Spleen (tissue), 11 donors: ENCODE data around the gene CYRIA. TPM values are rescaled to one million over a fixed set of nuclear protein-coding genes. Genes with fewer than 3 reads are reported as not detected.
A peak's percentile ranks its signal among the peaks of the same experiment; 100 is the strongest.

Source experiments
- DNase-seq: peaks from one replicate; pipeline ENCODE4 v3.0.0-alpha.2; 2020
- H3K27ac ChIP-seq, 8 donors: fragments of 200-600 bp; sonication (generic) in 7 of 8; 1 replicate in 4 of 8; 2 replicates in 4 of 8; pipeline versions ENCODE4 v1.5.0 to v1.8.0; 2016 to 2021; ENCODE audit warnings: inconsistent platforms in 4 of 8, mild to moderate bottlenecking in 4 of 8, moderate library complexity in 1 of 8
- H3K27me3 ChIP-seq, 7 donors: fragments of 200-600 bp; sonication (generic) in 6 of 7; replicated peaks in 1 of 7; 1 replicate in 4 of 7; 2 replicates in 3 of 7; pipeline versions ENCODE4 v1.5.0 to v1.8.0; 2016 to 2021; ENCODE audit warnings: inconsistent platforms in 3 of 7, mild to moderate bottlenecking in 1 of 7
- H3K36me3 ChIP-seq, 6 donors: fragments of 200-600 bp; sonication (generic) in 5 of 6; 1 replicate in 4 of 6; 2 replicates in 2 of 6; pipeline versions ENCODE4 v1.5.0 to v1.8.0; 2016 to 2021; ENCODE audit warnings: inconsistent platforms in 2 of 6
- H3K4me1 ChIP-seq, 6 donors: fragments of 200-600 bp; sonication (generic) in 5 of 6; 1 replicate in 3 of 6; 2 replicates in 3 of 6; pipeline versions ENCODE4 v1.5.0 to v1.8.0; 2016 to 2021; ENCODE audit warnings: inconsistent platforms in 3 of 6
- H3K4me3 ChIP-seq, 8 donors: fragments of 200-600 bp; sonication (generic) in 7 of 8; 1 replicate in 4 of 8; 2 replicates in 4 of 8; pipeline versions ENCODE4 v1.5.0 to v1.8.0; 2016 to 2021; ENCODE audit warnings: inconsistent platforms in 4 of 8, mild to moderate bottlenecking in 4 of 8, moderate library complexity in 2 of 8
- H3K9me3 ChIP-seq, 8 donors: fragments of 200-600 bp; sonication (generic) in 7 of 8; 1 replicate in 4 of 8; 2 replicates in 4 of 8; pipeline versions ENCODE4 v1.5.0 to v1.8.0; 2016 to 2021; ENCODE audit warnings: inconsistent platforms in 4 of 8
- POLR2A ChIP-seq, 3 donors: fragments of 450-650 bp; IDR thresholded peaks; one replicate each; pipeline ENCODE4 v1.5.1; 2017; ENCODE audit warnings: antibody characterized with exemption in 3 of 3, mild to moderate bottlenecking in 1 of 3
- POLR2AphosphoS5 ChIP-seq, 3 donors: sonication (generic); formaldehyde crosslinking; IDR thresholded peaks; one replicate each; pipeline ENCODE4 v1.5.1; 2017; ENCODE audit warnings: antibody characterized with exemption in 3 of 3
- WGBS, 5 donors: extraction: QIAGEN DNeasy Blood & Tissue Kit in 3 of 5; methylation state at CpG; one replicate each; pipeline versions ENCODE4 v1.1.5 to v1.1.7; 2013 to 2018; 5-methylcytosine and 5-hydroxymethylcytosine counted together
- intact Hi-C: fragments of 100-400 bp; cut with DNase I; formaldehyde crosslinking; loops from one replicate; pipeline ENCODE4 v1.15.0; 2023; ENCODE audit warnings: low total_unique reads
- polyA plus RNA-seq, 3 donors: library from polyadenylated mRNA; stranded (reverse); fragments of 200-250 nt; gene quantifications; one replicate each; pipeline ENCODE4 v1.2.1, GENCODE V29; 2013
- total RNA-seq, 7 donors: library from RNA; depleted of rRNA in 3 of 7; stranded (reverse); fragments of >200 nt in 3 of 7; fragmentation: NEBNext Ultra II Directional in 4 of 7; extraction: Animal tissue kit (Norgen Biotek cat#: 25700) in 4 of 7; gene quantifications; one replicate each; pipeline versions ENCODE4 v1.1.0 to v1.2.1, GENCODE V29; 2016 to 2021
- TF ChIP-seq, protein P1 (sequence below), 11 experiments: fragments of 200-600 bp in 7 of 11; fragments of 450-650 bp in 4 of 11; sonication (generic) in 4 of 11; IDR thresholded peaks in 8 of 11; conservative IDR thresholded peaks in 3 of 11; 1 replicate in 7 of 11; 2 replicates in 4 of 11; pipeline versions ENCODE4 v1.4.0 to v1.8.0; 2016 to 2021; ENCODE audit warnings: antibody characterized with exemption in 11 of 11, inconsistent platforms in 4 of 11, mild to moderate bottlenecking in 1 of 11
- donor health status: healthy with polysubstance abuse.
- donor health status: DM: no; HTN: no; CAD: no; lungs with moderate emphysema.
- donor health status: DM: no; HTN: no; CAD: no.
- donor health status: Bipolar disorder and iron deficiency.
- donor health status: healthy.
- donor health status: DM: no; HTN: no; CAD: no.
- donor health status: DM: yes; HTN: yes; CAD: no.

Gene CYRIA
- total and polyA plus RNA-seq, 10 donors: 11.1 to 87.9 (median 65.7) TPM

DNA sequence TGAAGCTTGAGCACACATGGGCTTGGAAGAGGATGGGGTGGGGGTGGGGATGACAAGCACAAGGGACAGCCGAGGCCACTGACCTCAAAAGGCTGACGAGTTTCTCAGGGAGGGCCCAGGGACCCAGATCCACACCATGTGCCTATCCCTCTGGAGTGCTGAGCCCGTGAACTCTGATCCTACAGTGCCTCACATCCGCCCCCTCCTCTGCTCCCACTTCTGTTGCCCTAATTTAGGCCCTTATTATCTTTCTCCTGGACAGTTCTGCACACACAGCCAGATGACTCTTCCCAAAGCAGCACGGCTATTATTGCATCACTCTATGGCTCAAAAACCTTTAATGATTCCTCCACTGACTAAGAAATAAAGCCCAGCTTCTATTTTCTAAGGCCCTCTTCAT, 24.8 kb downstream of the CYRIA start:
- H3K4me3 ChIP-seq: no peak overlapping the region
- peaks cover 0 to 4% (median 0%) of the 10 kb centered on the region in 8 donors for H3K9me3 ChIP-seq
- peak overlapping the region in 2 of 8 donors; percentile 37 to 43 for H3K27ac ChIP-seq
- H3K36me3 ChIP-seq: peaks cover 0 to 63% (median 5%) of the 10 kb centered on the region in 6 donors
- intact Hi-C loops: no loop called here
- TF ChIP-seq, protein P1, sequence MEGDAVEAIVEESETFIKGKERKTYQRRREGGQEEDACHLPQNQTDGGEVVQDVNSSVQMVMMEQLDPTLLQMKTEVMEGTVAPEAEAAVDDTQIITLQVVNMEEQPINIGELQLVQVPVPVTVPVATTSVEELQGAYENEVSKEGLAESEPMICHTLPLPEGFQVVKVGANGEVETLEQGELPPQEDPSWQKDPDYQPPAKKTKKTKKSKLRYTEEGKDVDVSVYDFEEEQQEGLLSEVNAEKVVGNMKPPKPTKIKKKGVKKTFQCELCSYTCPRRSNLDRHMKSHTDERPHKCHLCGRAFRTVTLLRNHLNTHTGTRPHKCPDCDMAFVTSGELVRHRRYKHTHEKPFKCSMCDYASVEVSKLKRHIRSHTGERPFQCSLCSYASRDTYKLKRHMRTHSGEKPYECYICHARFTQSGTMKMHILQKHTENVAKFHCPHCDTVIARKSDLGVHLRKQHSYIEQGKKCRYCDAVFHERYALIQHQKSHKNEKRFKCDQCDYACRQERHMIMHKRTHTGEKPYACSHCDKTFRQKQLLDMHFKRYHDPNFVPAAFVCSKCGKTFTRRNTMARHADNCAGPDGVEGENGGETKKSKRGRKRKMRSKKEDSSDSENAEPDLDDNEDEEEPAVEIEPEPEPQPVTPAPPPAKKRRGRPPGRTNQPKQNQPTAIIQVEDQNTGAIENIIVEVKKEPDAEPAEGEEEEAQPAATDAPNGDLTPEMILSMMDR (IDR thresholded peaks at IDR 0.05 in 8 of 11, conservative IDR thresholded peaks at IDR 0.05 in 3 of 11): no peak
- TF ChIP-seq POLR2AphosphoS5 (IDR thresholded peaks at IDR 0.05): peak in 1 of 3 donors; percentile 16
- WGBS, 5 donors: 69 to 83% (median 76%) methylated on average over 5 of the region's 5 CpGs
- H3K4me1 ChIP-seq: peaks cover 30 to 99% (median 81%) of the 10 kb centered on the region in 6 donors
- no peak for DNase-seq
- no peaks in the 10 kb centered on the region for H3K27me3 ChIP-seq

DNA sequence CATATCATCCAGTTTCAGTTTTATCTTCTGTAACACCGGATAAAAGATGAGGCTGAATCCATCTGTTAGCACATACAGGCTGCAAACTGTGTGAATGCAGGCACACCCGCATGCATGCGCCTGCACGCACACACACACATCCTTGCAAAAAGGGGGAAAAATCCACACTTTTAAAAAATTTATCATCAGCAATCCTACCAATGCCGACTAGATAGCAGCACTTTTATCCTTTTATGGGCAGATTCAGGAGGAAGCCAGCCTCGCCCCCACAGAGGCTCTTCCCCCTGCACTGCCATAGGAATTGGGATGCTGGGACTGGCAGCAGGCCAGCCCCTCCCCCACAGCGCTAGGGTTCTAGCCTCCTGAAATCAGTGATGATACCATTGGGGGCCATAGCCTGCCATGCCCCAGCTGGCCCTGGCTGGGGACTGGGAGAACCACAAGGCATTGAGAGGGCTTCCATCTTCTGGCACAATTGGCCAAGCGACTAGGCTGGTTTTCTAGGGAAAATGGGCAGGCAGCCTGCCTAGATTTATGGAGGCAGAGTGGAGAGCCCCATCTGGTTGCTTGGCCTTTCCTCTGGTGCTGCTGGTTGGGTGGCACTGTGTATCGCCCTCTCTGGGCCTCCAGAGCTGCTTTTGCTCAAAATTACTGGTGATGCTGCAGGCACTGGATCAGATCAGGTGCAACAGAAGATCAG, 25.5 kb downstream of the CYRIA start:
- Histone ChIP-seq H3K4me1 (peaks cover 30 to 99% (median 84%) of the 10 kb centered on the region in 6 donors), H3K27me3 (no peaks in the 10 kb centered on the region), H3K27ac (peak overlapping the region in 3 of 8 donors; percentile 12 to 43 (median 37)), H3K36me3 (peaks cover 0 to 59% (median 3%) of the 10 kb centered on the region in 6 donors), H3K9me3 (peaks cover 0 to 4% (median 0%) of the 10 kb centered on the region in 8 donors), H3K4me3 (no peak overlapping the region)
- no peak for DNase-seq
- WGBS, 5 donors: 82 to 94% (median 88%) methylated on average over 7 to 9 of the region's 9 CpGs
- intact Hi-C loops: no loop called here
- TF ChIP-seq POLR2AphosphoS5 (IDR thresholded peaks at IDR 0.05) (peak; percentile 10 to 37 (median 31)), POLR2A (IDR thresholded peaks at IDR 0.05) (no peak)
- TF ChIP-seq, protein P1 (IDR thresholded peaks at IDR 0.05 in 8 of 11, conservative IDR thresholded peaks at IDR 0.05 in 3 of 11): no peak

DNA sequence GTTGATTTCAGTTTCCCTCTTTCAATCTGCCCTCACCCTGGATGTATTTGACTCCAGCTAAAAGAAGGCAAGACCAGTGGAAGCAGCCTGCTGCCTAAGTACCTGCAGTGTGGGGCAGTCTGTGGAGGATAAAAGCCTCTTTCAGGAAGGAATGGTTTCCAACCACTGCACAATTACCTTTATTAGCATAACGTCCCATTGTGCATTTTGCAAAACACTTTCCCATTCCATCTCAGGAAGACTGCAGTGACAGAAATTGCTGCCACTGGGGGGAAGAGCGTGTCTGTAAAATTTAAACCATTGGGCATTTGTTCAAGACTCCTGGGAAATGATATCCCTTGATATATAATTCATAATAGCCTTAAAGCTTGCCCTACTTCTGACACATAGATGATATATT, 26.2 kb downstream of the CYRIA start:
- intact Hi-C loops: no loop called here
- WGBS, 5 donors: 55 to 70% (median 58%) methylated on average over 2 of the region's 2 CpGs
- peak overlapping the region in 5 of 8 donors; percentile 12 to 57 (median 43) for H3K27ac ChIP-seq

More for the DNA sequence above, 26.2 kb downstream of the CYRIA start:
- Histone ChIP-seq H3K4me3 (peak overlapping the region in 1 of 8 donors; percentile 12), H3K36me3 (peaks cover 0 to 57% (median 2%) of the 10 kb centered on the region in 6 donors), H3K4me1 (peaks cover 30 to 100% (median 83%) of the 10 kb centered on the region in 6 donors), H3K27me3 (no peaks in the 10 kb centered on the region), H3K9me3 (peaks cover 0 to 4% (median 0%) of the 10 kb centered on the region in 8 donors)
- TF ChIP-seq POLR2AphosphoS5 (IDR thresholded peaks at IDR 0.05) (no peak), POLR2A (IDR thresholded peaks at IDR 0.05) (no peak)
- TF ChIP-seq, protein P1 (IDR thresholded peaks at IDR 0.05 in 8 of 11, conservative IDR thresholded peaks at IDR 0.05 in 3 of 11): no peak
- no peak for DNase-seq
